Measurements from ENCODE around the gene WDR77. TPM values are rescaled to one million over a fixed set of nuclear protein-coding genes. Genes with fewer than 3 reads are reported as not detected.

WDR77 gene
- total and polyA plus RNA-seq, 7 donors = 35.3 to 103 (median 46.1) TPM

- no peak overlapping the region for H3K4me3 ChIP-seq
- no peak for TF ChIP-seq CTCF (IDR thresholded peaks at IDR 0.05)
- H3K36me3 ChIP-seq (ENCODE audit: insufficient read depth in 1 of 2, low read depth in 1 of 2) = peaks cover 0 to 3% of the 10 kb centered on the region in 2 donors
- H3K27ac ChIP-seq = no peak overlapping the region
- ATAC-seq = no peak
- intact Hi-C loops (cut with DNase I) = no loop called here
- H3K9me3 ChIP-seq = no peaks in the 10 kb centered on the region
- 93 to 100% (median 99%) methylated on average over 1 of the region's 1 CpG for WGBS, 3 donors
- H3K27me3 ChIP-seq (ENCODE audit: insufficient read depth in 3 of 3, low read length in 2 of 3) = no peaks in the 10 kb centered on the region
- no peaks in the 10 kb centered on the region for H3K4me1 ChIP-seq
- no peak for DNase-seq
Observed at GRCh38 chr1:111419037-111419436, 30.0 kb downstream of the WDR77 start.

DNA sequence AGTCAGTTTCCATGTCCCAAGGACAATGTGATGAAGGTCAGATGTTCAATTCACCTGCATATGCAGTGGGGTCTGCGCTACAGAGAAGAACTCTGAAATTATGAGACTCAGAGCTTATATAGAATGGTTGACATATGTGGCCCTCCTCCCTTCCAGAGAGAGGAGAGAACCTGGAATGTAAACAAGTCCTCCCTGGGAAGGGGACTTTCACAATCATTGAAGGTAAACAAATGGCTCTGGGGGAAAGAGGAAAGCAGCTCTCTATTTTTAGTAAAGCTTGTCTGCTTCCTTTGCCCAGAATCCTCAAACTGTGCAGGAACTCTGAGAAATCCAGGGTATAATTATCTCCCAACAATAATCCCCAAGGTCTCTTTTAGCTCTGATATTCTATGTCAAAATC is 31.3 kb downstream of the WDR77 start:
- 90 to 100% (median 93%) methylated on average over 1 of the region's 1 CpG for WGBS, 3 donors
- ATAC-seq = no peak
- intact Hi-C loops (cut with DNase I) = no loop called here

GRCh38 chr1:111415461-111415860 is 33.6 kb downstream of the WDR77 start:
- no peak for DNase-seq
- H3K4me3 ChIP-seq = no peak overlapping the region
- no peaks in the 10 kb centered on the region for H3K27me3 ChIP-seq (ENCODE audit: insufficient read depth in 3 of 3, low read length in 2 of 3)
- no peaks in the 10 kb centered on the region for H3K9me3 ChIP-seq
- H3K27ac ChIP-seq = no peak overlapping the region
- WGBS, 3 donors = 80 to 82% (median 82%) methylated on average over 3 of the region's 3 CpGs
- ATAC-seq = no peak
- no peak for TF ChIP-seq CTCF (IDR thresholded peaks at IDR 0.05)
- peaks cover 0 to 3% of the 10 kb centered on the region in 2 donors for H3K36me3 ChIP-seq (ENCODE audit: insufficient read depth in 1 of 2, low read depth in 1 of 2)
- no peaks in the 10 kb centered on the region for H3K4me1 ChIP-seq
- intact Hi-C loops (cut with DNase I) = no loop called here

More for the DNA sequence above, 31.3 kb downstream of the WDR77 start:
- Histone ChIP-seq H3K27ac (no peak overlapping the region), H3K36me3 (ENCODE audit: insufficient read depth in 1 of 2, low read depth in 1 of 2) (peaks cover 0 to 3% of the 10 kb centered on the region in 2 donors), H3K4me1 (no peaks in the 10 kb centered on the region), H3K4me3 (no peak overlapping the region), H3K27me3 (ENCODE audit: insufficient read depth in 3 of 3, low read length in 2 of 3) (no peaks in the 10 kb centered on the region), H3K9me3 (no peaks in the 10 kb centered on the region)
- TF ChIP-seq CTCF (IDR thresholded peaks at IDR 0.05) = no peak
- no peak for DNase-seq

- no peak for ATAC-seq
- no peak overlapping the region for H3K27ac ChIP-seq
- TF ChIP-seq CTCF (IDR thresholded peaks at IDR 0.05) = no peak
- H3K4me1 ChIP-seq = no peaks in the 10 kb centered on the region
- WGBS, 3 donors = 64 to 74% (median 66%) methylated on average over 2 of the region's 2 CpGs
- H3K36me3 ChIP-seq (ENCODE audit: insufficient read depth in 1 of 2, low read depth in 1 of 2) = peaks cover 0 to 3% of the 10 kb centered on the region in 2 donors
- no peaks in the 10 kb centered on the region for H3K9me3 ChIP-seq
- no peak overlapping the region for H3K4me3 ChIP-seq
- no peak for DNase-seq
- intact Hi-C loops (cut with DNase I) = no loop called here
- H3K27me3 ChIP-seq (ENCODE audit: insufficient read depth in 3 of 3, low read length in 2 of 3) = no peaks in the 10 kb centered on the region
Observed at GRCh38 chr1:111414756-111415155, 34.3 kb downstream of the WDR77 start.

DNA sequence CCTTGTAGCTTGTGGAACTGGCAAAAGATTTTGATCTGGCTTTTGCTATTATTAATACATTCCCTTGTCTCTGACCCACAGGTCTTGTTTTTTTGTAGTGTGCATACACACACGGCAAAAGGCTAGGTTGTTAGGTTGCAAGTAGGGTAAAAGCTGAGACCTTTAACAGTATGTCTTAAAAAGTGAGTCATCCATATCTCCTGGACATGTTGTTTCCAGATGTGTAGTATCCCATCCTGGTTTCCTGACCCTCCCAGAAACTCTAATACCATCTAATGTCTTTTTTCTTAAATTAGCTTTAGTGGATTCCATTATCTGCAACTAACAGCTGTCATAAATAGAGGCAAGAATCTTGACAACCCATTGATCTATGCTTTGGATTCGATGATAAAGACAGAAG is 36.2 kb downstream of the WDR77 start:
- TF ChIP-seq CTCF (IDR thresholded peaks at IDR 0.05) = no peak
- Histone ChIP-seq H3K4me3 (no peak overlapping the region), H3K27me3 (ENCODE audit: insufficient read depth in 3 of 3, low read length in 2 of 3) (no peaks in the 10 kb centered on the region), H3K9me3 (no peaks in the 10 kb centered on the region), H3K4me1 (no peaks in the 10 kb centered on the region), H3K36me3 (ENCODE audit: insufficient read depth in 1 of 2, low read depth in 1 of 2) (peaks cover 0 to 3% of the 10 kb centered on the region in 2 donors), H3K27ac (no peak overlapping the region)
- DNase-seq (no peak), ATAC-seq (no peak)
- intact Hi-C loops (cut with DNase I) = no loop called here
- 80 to 86% (median 82%) methylated on average over 2 of the region's 2 CpGs for WGBS, 3 donors

Data from psoas muscle (tissue), 8 donors.